HEK293 (cell line): ENCODE data around the gene IDI1.

ENCODE experiments used
- CTCF ChIA-PET: fragments of 350-600 bp; formaldehyde crosslinking; extraction: SDS; loops from one replicate; lab custom pipeline; 2021; ENCODE audit warnings: antibody characterized with exemption; lab: Yijun Ruan, JAX
- POLR2A ChIA-PET: fragments of 300-600 bp; formaldehyde crosslinking; extraction: SDS; loops from one replicate; lab custom pipeline; 2020; ENCODE audit warnings: antibody characterized with exemption, inconsistent platforms; lab: Yijun Ruan, JAX
- H3K27ac ChIP-seq: fragments of 200-500 bp; sonication (Bioruptor generic); 2 replicates; pipeline ENCODE4 v1.5.1; 2014; ENCODE audit warnings: low read depth, low read length, control low read depth, inconsistent platforms; ENCODE audit errors: extremely low read depth
- H3K36me3 ChIP-seq, 2 experiments: fragments of 200-500 bp in 1 of 2; sonication (Bioruptor generic) in 1 of 2; 1 replicate in 1 of 2; 2 replicates in 1 of 2; pipeline ENCODE4 v1.5.1; 2014 to 2017; ENCODE audit warnings: inconsistent platforms in 2 of 2, low read length in 2 of 2; ENCODE audit not compliant: control insufficient read depth in 2 of 2, insufficient read depth in 1 of 2
- H3K4me1 ChIP-seq: fragments of 200-500 bp; sonication (Bioruptor generic); 2 replicates; pipeline ENCODE4 v1.5.1; 2014; ENCODE audit warnings: mild to moderate bottlenecking, low read length, inconsistent platforms; ENCODE audit not compliant: control insufficient read depth, insufficient read depth
- H3K4me3 ChIP-seq: 2 replicates; pipeline ENCODE4 v1.5.1; 2011; ENCODE audit warnings: low read depth, mild to moderate bottlenecking, control low read depth, low read length, moderate library complexity
- H3K9me3 ChIP-seq: fragments of 200-500 bp; sonication (Bioruptor generic); 2 replicates; pipeline ENCODE4 v1.5.1; 2014; ENCODE audit warnings: low read depth, low read length, inconsistent platforms; ENCODE audit not compliant: control insufficient read depth, insufficient read depth
- GFI1B ChIP-seq: fragments of 450-650 bp; formaldehyde crosslinking; IDR thresholded peaks from 2 replicates; pipeline ENCODE4 v1.5.1; 2016; ENCODE audit warnings: missing biosample characterization, missing genetic modification characterization
- GLIS1 ChIP-seq: fragments of 450-650 bp; formaldehyde crosslinking; IDR thresholded peaks from 2 replicates; pipeline ENCODE4 v1.5.1; 2016; ENCODE audit warnings: missing biosample characterization, missing genetic modification characterization
- MEIS1 ChIP-seq: sonication (generic); formaldehyde crosslinking; IDR thresholded peaks from 2 replicates; pipeline ENCODE4 v1.8.1; 2022; ENCODE audit warnings: missing genetic modification reagents, mild to moderate bottlenecking, borderline replicate concordance
- PBX3 ChIP-seq: sonication (generic); formaldehyde crosslinking; IDR thresholded peaks from 2 replicates; pipeline ENCODE4 v1.8.1; 2022; ENCODE audit warnings: mild to moderate bottlenecking, moderate library complexity, missing genetic modification reagents
- PRDM6 ChIP-seq: fragments of 450-650 bp; formaldehyde crosslinking; IDR thresholded peaks from 2 replicates; pipeline ENCODE4 v1.5.1; 2017; ENCODE audit warnings: missing biosample characterization, missing genetic modification characterization
- SALL2 ChIP-seq: fragments of 450-650 bp; formaldehyde crosslinking; IDR thresholded peaks from 2 replicates; pipeline ENCODE4 v1.5.0; 2017; ENCODE audit warnings: missing biosample characterization, mild to moderate bottlenecking, missing genetic modification characterization, borderline replicate concordance
- WT1 ChIP-seq: fragments of 450-650 bp; formaldehyde crosslinking; IDR thresholded peaks from 2 replicates; pipeline ENCODE4 v1.5.1; 2016; ENCODE audit warnings: missing biosample characterization, missing genetic modification characterization
- ZFHX2 ChIP-seq: fragments of 450-650 bp; formaldehyde crosslinking; conservative IDR thresholded peaks from 2 replicates; pipeline ENCODE4 v1.5.1; 2016; ENCODE audit warnings: missing biosample characterization, missing genetic modification characterization
- ZNF133 ChIP-seq: fragments of 450-650 bp; formaldehyde crosslinking; IDR thresholded peaks from 2 replicates; pipeline ENCODE4 v1.5.1; 2016; ENCODE audit warnings: missing biosample characterization, missing genetic modification characterization
- ZNF155 ChIP-seq: fragments of 450-650 bp; formaldehyde crosslinking; IDR thresholded peaks from 2 replicates; pipeline ENCODE4 v1.5.1; 2016; ENCODE audit warnings: missing biosample characterization, missing genetic modification characterization
- ZNF175 ChIP-seq: fragments of 450-650 bp; formaldehyde crosslinking; IDR thresholded peaks from 2 replicates; pipeline ENCODE4 v1.5.1; 2016; ENCODE audit warnings: missing biosample characterization, missing genetic modification characterization
- ZNF274 ChIP-seq, 2 experiments: fragments of 200-500 bp in 1 of 2; fragments of 450-650 bp in 1 of 2; sonication (Bioruptor generic) in 1 of 2; formaldehyde crosslinking in 1 of 2; IDR thresholded peaks; 2 replicates each; pipeline versions ENCODE4 v1.5.1 to v1.6.1; 2014 to 2016; ENCODE audit warnings: borderline replicate concordance in 1 of 2, inconsistent platforms in 1 of 2, low read length in 1 of 2, missing biosample characterization in 1 of 2, missing genetic modification characterization in 1 of 2
- ZNF324 ChIP-seq: fragments of 450-650 bp; formaldehyde crosslinking; IDR thresholded peaks from 2 replicates; pipeline ENCODE4 v1.5.1; 2016; ENCODE audit warnings: missing biosample characterization, missing genetic modification characterization
- ZNF433 ChIP-seq: fragments of 450-650 bp; formaldehyde crosslinking; IDR thresholded peaks from 2 replicates; pipeline ENCODE4 v1.5.1; 2016; ENCODE audit warnings: missing biosample characterization, missing genetic modification characterization, low read depth
- ZNF501 ChIP-seq: fragments of 450-650 bp; formaldehyde crosslinking; IDR thresholded peaks from 2 replicates; pipeline ENCODE4 v1.5.1; 2016; ENCODE audit warnings: missing biosample characterization, missing genetic modification characterization
- ZNF571 ChIP-seq: fragments of 450-650 bp; formaldehyde crosslinking; IDR thresholded peaks from 2 replicates; pipeline ENCODE4 v1.5.0; 2017; ENCODE audit warnings: missing biosample characterization, missing genetic modification characterization
- ZNF624 ChIP-seq: fragments of 450-650 bp; formaldehyde crosslinking; IDR thresholded peaks from 2 replicates; pipeline ENCODE4 v1.5.1; 2017; ENCODE audit warnings: missing biosample characterization, missing genetic modification characterization
- ZNF658 ChIP-seq: fragments of 450-650 bp; formaldehyde crosslinking; IDR thresholded peaks from 2 replicates; pipeline ENCODE4; 2016; ENCODE audit warnings: missing biosample characterization, missing genetic modification characterization
- ZNF664 ChIP-seq: fragments of 450-650 bp; formaldehyde crosslinking; IDR thresholded peaks from 2 replicates; pipeline ENCODE4 v1.5.1; 2016; ENCODE audit warnings: missing biosample characterization, missing genetic modification characterization
- ZNF785 ChIP-seq: fragments of 450-650 bp; formaldehyde crosslinking; IDR thresholded peaks from 2 replicates; pipeline ENCODE4 v1.5.1; 2016; ENCODE audit warnings: missing biosample characterization, missing genetic modification characterization
- TF ChIP-seq, protein P1 (sequence below): fragments of 450-650 bp; formaldehyde crosslinking; IDR thresholded peaks from 2 replicates; pipeline ENCODE4 v1.5.1; 2016; ENCODE audit warnings: missing biosample characterization, missing genetic modification characterization
- TF ChIP-seq, protein P2 (sequence below): IDR thresholded peaks from 2 replicates; pipeline ENCODE4 v1.6.1; 2011; ENCODE audit warnings: mild to moderate bottlenecking, low read depth, low read length, borderline replicate concordance
- TF ChIP-seq, protein P3 (sequence below): fragments of 450-650 bp; formaldehyde crosslinking; IDR thresholded peaks from 2 replicates; pipeline ENCODE4 v1.5.1; 2016; ENCODE audit warnings: missing biosample characterization, missing genetic modification characterization
- TF ChIP-seq, protein P4 (sequence below): fragments of 450-650 bp; formaldehyde crosslinking; conservative IDR thresholded peaks from 2 replicates; pipeline ENCODE4 v1.5.1; 2016; ENCODE audit warnings: low read depth, missing biosample characterization, missing genetic modification characterization

IDI1 gene

GRCh38 chr10:997266-998022, 51.5 kb downstream of the IDI1 start (continued):
- TF ChIP-seq MEIS1 (CRISPR knock-in tag) (no peak), GLIS1 (tag by site-specific recombination) (no peak), ZNF501 (tag by site-specific recombination) (no peak), GFI1B (tag by site-specific recombination) (no peak), ZNF155 (tag by site-specific recombination) (no peak)
- TF ChIP-seq, protein P1, sequence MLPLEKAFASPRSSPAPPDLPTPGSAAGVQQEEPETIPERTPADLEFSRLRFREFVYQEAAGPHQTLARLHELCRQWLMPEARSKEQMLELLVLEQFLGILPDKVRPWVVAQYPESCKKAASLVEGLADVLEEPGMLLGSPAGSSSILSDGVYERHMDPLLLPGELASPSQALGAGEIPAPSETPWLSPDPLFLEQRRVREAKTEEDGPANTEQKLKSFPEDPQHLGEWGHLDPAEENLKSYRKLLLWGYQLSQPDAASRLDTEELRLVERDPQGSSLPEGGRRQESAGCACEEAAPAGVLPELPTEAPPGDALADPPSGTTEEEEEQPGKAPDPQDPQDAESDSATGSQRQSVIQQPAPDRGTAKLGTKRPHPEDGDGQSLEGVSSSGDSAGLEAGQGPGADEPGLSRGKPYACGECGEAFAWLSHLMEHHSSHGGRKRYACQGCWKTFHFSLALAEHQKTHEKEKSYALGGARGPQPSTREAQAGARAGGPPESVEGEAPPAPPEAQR (tag by site-specific recombination), result no peak

DNA sequence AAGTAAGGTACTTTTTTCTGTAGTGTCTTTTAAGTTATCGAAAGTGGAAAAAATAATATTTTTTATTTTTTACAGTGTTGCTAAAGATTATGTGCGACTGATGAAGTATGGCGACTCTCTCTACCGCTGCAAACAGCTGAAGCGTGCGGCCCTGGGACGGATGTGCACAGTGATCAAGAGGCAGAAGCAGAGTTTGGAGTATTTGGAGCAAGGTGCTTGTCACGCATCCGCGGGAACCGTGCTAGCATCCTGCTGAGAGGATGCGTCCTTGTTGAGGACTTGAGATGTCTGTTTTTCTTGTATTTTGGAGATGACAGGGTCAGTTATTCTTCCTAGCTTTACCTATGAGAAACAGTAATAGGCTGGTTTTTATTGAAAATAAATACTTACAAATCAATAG, 52.9 kb downstream of the IDI1 start:
- no peak overlapping the region for H3K27ac ChIP-seq
- no peaks in the 10 kb centered on the region for H3K4me1 ChIP-seq
- ChIA-PET CTCF (no interaction called here), POLR2A (no interaction called here)
- TF ChIP-seq ZNF133 (no peak), ZNF324 (tag by site-specific recombination) (no peak), WT1 (tag by site-specific recombination) (no peak), ZNF658 (tag by site-specific recombination) (no peak), PBX3 (CRISPR knock-in tag) (no peak), ZNF624 (tag by site-specific recombination) (no peak), PRDM6 (tag by site-specific recombination) (no peak), ZNF785 (no peak), ZNF571 (tag by site-specific recombination) (no peak), ZNF175 (tag by site-specific recombination) (no peak), ZNF274 (IDR thresholded peaks at IDR 0.05; ENCODE audit: low read length) (no peak), ZNF274 (tag by site-specific recombination; IDR thresholded peaks at IDR 0.05; ENCODE audit: borderline replicate concordance) (no peak), ZNF664 (no peak), ZFHX2 (tag by site-specific recombination) (no peak), SALL2 (tag by site-specific recombination) (no peak), ZNF433 (tag by site-specific recombination) (no peak)
- TF ChIP-seq, protein P2, sequence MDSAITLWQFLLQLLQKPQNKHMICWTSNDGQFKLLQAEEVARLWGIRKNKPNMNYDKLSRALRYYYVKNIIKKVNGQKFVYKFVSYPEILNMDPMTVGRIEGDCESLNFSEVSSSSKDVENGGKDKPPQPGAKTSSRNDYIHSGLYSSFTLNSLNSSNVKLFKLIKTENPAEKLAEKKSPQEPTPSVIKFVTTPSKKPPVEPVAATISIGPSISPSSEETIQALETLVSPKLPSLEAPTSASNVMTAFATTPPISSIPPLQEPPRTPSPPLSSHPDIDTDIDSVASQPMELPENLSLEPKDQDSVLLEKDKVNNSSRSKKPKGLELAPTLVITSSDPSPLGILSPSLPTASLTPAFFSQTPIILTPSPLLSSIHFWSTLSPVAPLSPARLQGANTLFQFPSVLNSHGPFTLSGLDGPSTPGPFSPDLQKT, result no peak
- TF ChIP-seq, protein P3, sequence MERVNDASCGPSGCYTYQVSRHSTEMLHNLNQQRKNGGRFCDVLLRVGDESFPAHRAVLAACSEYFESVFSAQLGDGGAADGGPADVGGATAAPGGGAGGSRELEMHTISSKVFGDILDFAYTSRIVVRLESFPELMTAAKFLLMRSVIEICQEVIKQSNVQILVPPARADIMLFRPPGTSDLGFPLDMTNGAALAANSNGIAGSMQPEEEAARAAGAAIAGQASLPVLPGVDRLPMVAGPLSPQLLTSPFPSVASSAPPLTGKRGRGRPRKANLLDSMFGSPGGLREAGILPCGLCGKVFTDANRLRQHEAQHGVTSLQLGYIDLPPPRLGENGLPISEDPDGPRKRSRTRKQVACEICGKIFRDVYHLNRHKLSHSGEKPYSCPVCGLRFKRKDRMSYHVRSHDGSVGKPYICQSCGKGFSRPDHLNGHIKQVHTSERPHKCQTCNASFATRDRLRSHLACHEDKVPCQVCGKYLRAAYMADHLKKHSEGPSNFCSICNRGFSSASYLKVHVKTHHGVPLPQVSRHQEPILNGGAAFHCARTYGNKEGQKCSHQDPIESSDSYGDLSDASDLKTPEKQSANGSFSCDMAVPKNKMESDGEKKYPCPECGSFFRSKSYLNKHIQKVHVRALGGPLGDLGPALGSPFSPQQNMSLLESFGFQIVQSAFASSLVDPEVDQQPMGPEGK (tag by site-specific recombination), result no peak
- TF ChIP-seq, protein P4, sequence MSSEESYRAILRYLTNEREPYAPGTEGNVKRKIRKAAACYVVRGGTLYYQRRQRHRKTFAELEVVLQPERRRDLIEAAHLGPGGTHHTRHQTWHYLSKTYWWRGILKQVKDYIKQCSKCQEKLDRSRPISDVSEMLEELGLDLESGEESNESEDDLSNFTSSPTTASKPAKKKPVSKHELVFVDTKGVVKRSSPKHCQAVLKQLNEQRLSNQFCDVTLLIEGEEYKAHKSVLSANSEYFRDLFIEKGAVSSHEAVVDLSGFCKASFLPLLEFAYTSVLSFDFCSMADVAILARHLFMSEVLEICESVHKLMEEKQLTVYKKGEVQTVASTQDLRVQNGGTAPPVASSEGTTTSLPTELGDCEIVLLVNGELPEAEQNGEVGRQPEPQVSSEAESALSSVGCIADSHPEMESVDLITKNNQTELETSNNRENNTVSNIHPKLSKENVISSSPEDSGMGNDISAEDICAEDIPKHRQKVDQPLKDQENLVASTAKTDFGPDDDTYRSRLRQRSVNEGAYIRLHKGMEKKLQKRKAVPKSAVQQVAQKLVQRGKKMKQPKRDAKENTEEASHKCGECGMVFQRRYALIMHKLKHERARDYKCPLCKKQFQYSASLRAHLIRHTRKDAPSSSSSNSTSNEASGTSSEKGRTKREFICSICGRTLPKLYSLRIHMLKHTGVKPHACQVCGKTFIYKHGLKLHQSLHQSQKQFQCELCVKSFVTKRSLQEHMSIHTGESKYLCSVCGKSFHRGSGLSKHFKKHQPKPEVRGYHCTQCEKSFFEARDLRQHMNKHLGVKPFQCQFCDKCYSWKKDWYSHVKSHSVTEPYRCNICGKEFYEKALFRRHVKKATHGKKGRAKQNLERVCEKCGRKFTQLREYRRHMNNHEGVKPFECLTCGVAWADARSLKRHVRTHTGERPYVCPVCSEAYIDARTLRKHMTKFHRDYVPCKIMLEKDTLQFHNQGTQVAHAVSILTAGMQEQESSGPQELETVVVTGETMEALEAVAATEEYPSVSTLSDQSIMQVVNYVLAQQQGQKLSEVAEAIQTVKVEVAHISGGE (tag by site-specific recombination), result no peak
- H3K9me3 ChIP-seq, result no peaks in the 10 kb centered on the region
- H3K4me3 ChIP-seq, result no peak overlapping the region
- H3K36me3 ChIP-seq, result peaks cover 68 to 89% of the 10 kb centered on the region in 2 experiments
